Kidney epithelial cell (primary cell): ENCODE measurements around the gene CMPK1. TPM values are rescaled to one million over a fixed set of nuclear protein-coding genes. Genes with fewer than 3 reads are reported as not detected.

ENCODE experiments used
- DNase-seq: peaks from one replicate; pipeline ENCODE4 v3.0.0-alpha.2; 2010; ENCODE audit warnings: low read depth
- H3K27me3 ChIP-seq: 2 replicates; pipeline ENCODE4 v1.6.0; 2011; ENCODE audit warnings: low read length; ENCODE audit not compliant: control insufficient read depth, insufficient read depth
- H3K36me3 ChIP-seq: 2 replicates; pipeline ENCODE4 v1.5.1; 2011; ENCODE audit warnings: low read length; ENCODE audit not compliant: control insufficient read depth, insufficient read depth
- H3K4me3 ChIP-seq: 2 replicates; pipeline ENCODE4 v1.5.1; 2011; ENCODE audit warnings: low read depth, mild to moderate bottlenecking, control low read depth, low read length
- CTCF ChIP-seq: IDR thresholded peaks from 2 replicates; pipeline ENCODE4 v1.5.1; 2011; ENCODE audit warnings: mild to moderate bottlenecking, moderate library complexity, low read length, control low read depth, inconsistent platforms; ENCODE audit not compliant: insufficient read depth, poor library complexity, severe bottlenecking
- total RNA-seq: library from RNA; depleted of rRNA; stranded (reverse); fragments of >200 nt; gene quantifications from 2 replicates; pipeline ENCODE4 v1.2.3, GENCODE V29; 2015

CMPK1 gene
- total RNA-seq, 1 donor from 2014 or later, result 74.7 TPM

- H3K36me3 ChIP-seq, result peaks cover 3% of the 10 kb centered on the region
- no peaks in the 10 kb centered on the region for H3K27me3 ChIP-seq
- H3K4me3 ChIP-seq, result no peak overlapping the region
- no peak for DNase-seq
- TF ChIP-seq CTCF, result no peak
Observed at GRCh38 chr1:47371016-47371517, 37.5 kb downstream of the CMPK1 start.

- DNase-seq, result no peak
- no peaks in the 10 kb centered on the region for H3K36me3 ChIP-seq
- no peak for TF ChIP-seq CTCF
- no peak overlapping the region for H3K4me3 ChIP-seq
- no peaks in the 10 kb centered on the region for H3K27me3 ChIP-seq
Observed at GRCh38 chr1:47374501-47374900, 40.9 kb downstream of the CMPK1 start.

- no peak for TF ChIP-seq CTCF
- Histone ChIP-seq H3K4me3 (no peak overlapping the region), H3K27me3 (no peaks in the 10 kb centered on the region), H3K36me3 (no peaks in the 10 kb centered on the region)
- DNase-seq, result no peak
Observed at GRCh38 chr1:47378147-47378546, 44.6 kb downstream of the CMPK1 start.

GRCh38 chr1:47380699-47381098 is 47.1 kb downstream of the CMPK1 start:
- no peak for DNase-seq

GRCh38 chr1:47382399-47382983 is 48.9 kb downstream of the CMPK1 start:
- no peak for TF ChIP-seq CTCF
- no peak for DNase-seq
- H3K36me3 ChIP-seq, result no peaks in the 10 kb centered on the region
- H3K27me3 ChIP-seq, result no peaks in the 10 kb centered on the region
- no peak overlapping the region for H3K4me3 ChIP-seq

More at GRCh38 chr1:47380699-47381098, 47.1 kb downstream of the CMPK1 start:
- TF ChIP-seq CTCF, result no peak
- H3K27me3 ChIP-seq, result no peaks in the 10 kb centered on the region
- H3K36me3 ChIP-seq, result no peaks in the 10 kb centered on the region
- no peak overlapping the region for H3K4me3 ChIP-seq

GRCh38 chr1:47384083-47384482 is 50.5 kb downstream of the CMPK1 start:
- no peak overlapping the region for H3K4me3 ChIP-seq
- no peak for TF ChIP-seq CTCF
- no peaks in the 10 kb centered on the region for H3K36me3 ChIP-seq
- no peaks in the 10 kb centered on the region for H3K27me3 ChIP-seq
- no peak for DNase-seq
